ENCODE data around the gene NELL2.

Gene NELL2

GRCh38 chr12:44626883-44627282, 249.2 kb downstream of the NELL2 start:
- DNase-seq (ENCODE audit: low read depth in 2 of 2), result no peak

- no peak for DNase-seq (ENCODE audit: low read depth in 2 of 2)
Observed at GRCh38 chr12:44618946-44619345, 257.2 kb downstream of the NELL2 start.

- no peak for DNase-seq (ENCODE audit: low read depth in 2 of 2)
Observed at GRCh38 chr12:44616402-44616801, 259.7 kb downstream of the NELL2 start.

- no peak for DNase-seq (ENCODE audit: low read depth in 2 of 2)
Observed at GRCh38 chr12:44611538-44611937, 264.6 kb downstream of the NELL2 start.

GRCh38 chr12:44603701-44604100, 272.4 kb downstream of the NELL2 start:
- DNase-seq (ENCODE audit: low read depth in 2 of 2), result no peak

GRCh38 chr12:44592626-44593025, 283.5 kb downstream of the NELL2 start:
- DNase-seq (ENCODE audit: low read depth in 2 of 2), result no peak

GRCh38 chr12:44589697-44590096, 286.4 kb downstream of the NELL2 start:
- DNase-seq (ENCODE audit: low read depth in 2 of 2), result no peak

- DNase-seq (ENCODE audit: low read depth in 2 of 2), result no peak
Observed at GRCh38 chr12:44588651-44589050, 287.5 kb downstream of the NELL2 start.

GRCh38 chr12:44584625-44585024, 291.5 kb downstream of the NELL2 start:
- no peak for DNase-seq (ENCODE audit: low read depth in 2 of 2)

GRCh38 chr12:44582521-44582920, 293.6 kb downstream of the NELL2 start:
- no peak for DNase-seq (ENCODE audit: low read depth in 2 of 2)

- DNase-seq (ENCODE audit: low read depth in 2 of 2), result no peak
Observed at GRCh38 chr12:44581642-44582242, 294.4 kb downstream of the NELL2 start.

- no peak for DNase-seq (ENCODE audit: low read depth in 2 of 2)
Observed at GRCh38 chr12:44574586-44574985, 301.5 kb downstream of the NELL2 start.

- no peak for DNase-seq (ENCODE audit: low read depth in 2 of 2)
Observed at GRCh38 chr12:44573723-44574122, 302.4 kb downstream of the NELL2 start.

- no peak for DNase-seq (ENCODE audit: low read depth in 2 of 2)
Observed at GRCh38 chr12:44571006-44571550, 305.0 kb downstream of the NELL2 start.

GRCh38 chr12:44570036-44570583, 306.0 kb downstream of the NELL2 start:
- DNase-seq (ENCODE audit: low read depth in 2 of 2), result no peak

- DNase-seq (ENCODE audit: low read depth in 2 of 2), result no peak
Observed at GRCh38 chr12:44565163-44565562, 311.0 kb downstream of the NELL2 start.

GRCh38 chr12:44563486-44563885, 312.6 kb downstream of the NELL2 start:
- DNase-seq (ENCODE audit: low read depth in 2 of 2), result no peak

- DNase-seq (ENCODE audit: low read depth in 2 of 2), result no peak
Observed at GRCh38 chr12:44558340-44559100, 317.6 kb downstream of the NELL2 start.

GRCh38 chr12:44555454-44555853, 320.7 kb downstream of the NELL2 start:
- DNase-seq (ENCODE audit: low read depth in 2 of 2), result no peak

- DNase-seq (ENCODE audit: low read depth in 2 of 2), result no peak
Observed at GRCh38 chr12:44551631-44552030, 324.5 kb downstream of the NELL2 start.

GRCh38 chr12:44550377-44550776, 325.7 kb downstream of the NELL2 start:
- DNase-seq (ENCODE audit: low read depth in 2 of 2), result no peak

GRCh38 chr12:44546060-44546459, 330.1 kb downstream of the NELL2 start:
- no peak for DNase-seq (ENCODE audit: low read depth in 2 of 2)

GRCh38 chr12:44544018-44544417, 332.1 kb downstream of the NELL2 start:
- DNase-seq (ENCODE audit: low read depth in 2 of 2), result no peak

Data from activated CD4-positive, alpha-beta T cell treated with anti-CD3 and anti-CD28 coated beads for 24 hours (primary cell).